ENCODE measurements around the gene BCL2A1. TPM values are rescaled to one million over a fixed set of nuclear protein-coding genes. Genes with fewer than 3 reads are reported as not detected.

BCL2A1 gene
- total RNA-seq, 4 donors from 2014 or later = 0.83 to 4.7 (median 2.0) TPM; not detected in 1

GRCh38 chr15:79994615-79995014, 23.6 kb upstream of the BCL2A1 start:
- WGBS, 2 donors = 82 to 85% methylated on average over 3 of the region's 3 CpGs
- no peak overlapping the region for H3K27ac ChIP-seq
- DNase-seq = no peak
- intact Hi-C loops (cut with DNase I) = loop anchor here (10.0 kb wide), 1 partner anchor 610 kb away; no protein-coding TSS in a partner anchor
- H3K27me3 ChIP-seq = no peaks in the 10 kb centered on the region
- no peaks in the 10 kb centered on the region for H3K4me1 ChIP-seq
- TF ChIP-seq POLR2A (IDR thresholded peaks at IDR 0.05) (no peak), CTCF (IDR thresholded peaks at IDR 0.05) (no peak)
- H3K9me3 ChIP-seq = no peaks in the 10 kb centered on the region
- no peak overlapping the region for H3K4me3 ChIP-seq (replicated peaks in 1 of 3)
- no peaks in the 10 kb centered on the region for H3K36me3 ChIP-seq

DNA sequence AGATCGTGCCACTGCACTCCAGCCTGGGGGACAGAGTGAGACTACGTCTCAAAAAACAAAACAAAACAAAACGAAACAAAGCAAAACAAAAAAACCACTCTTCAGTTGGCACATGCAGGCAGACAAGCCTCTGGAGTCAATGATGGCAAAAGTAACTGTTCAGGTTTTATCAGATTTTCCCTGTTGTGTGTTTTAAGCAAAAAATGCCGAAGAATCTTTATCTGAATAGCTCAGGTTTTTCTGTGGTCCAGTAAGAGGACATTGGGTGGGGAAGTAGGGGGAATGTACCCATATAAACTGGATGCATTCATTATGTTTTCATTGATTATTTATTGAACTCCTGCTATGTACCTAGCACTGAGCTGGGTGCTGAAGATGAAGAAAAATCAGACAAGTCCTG, 20.8 kb upstream of the BCL2A1 start:
- H3K27me3 ChIP-seq = no peaks in the 10 kb centered on the region
- intact Hi-C loops (cut with DNase I) = loop anchor here (10.0 kb wide), 1 partner anchor 607 kb away; no protein-coding TSS in a partner anchor
- no peaks in the 10 kb centered on the region for H3K36me3 ChIP-seq
- WGBS, 2 donors = 46 to 47% methylated on average over 4 of the region's 4 CpGs
- H3K4me3 ChIP-seq (replicated peaks in 1 of 3) = no peak overlapping the region
- no peak for DNase-seq
- TF ChIP-seq CTCF (IDR thresholded peaks at IDR 0.05) (no peak), POLR2A (IDR thresholded peaks at IDR 0.05) (no peak)
- H3K9me3 ChIP-seq = no peaks in the 10 kb centered on the region
- H3K27ac ChIP-seq = no peak overlapping the region
- no peaks in the 10 kb centered on the region for H3K4me1 ChIP-seq

DNA sequence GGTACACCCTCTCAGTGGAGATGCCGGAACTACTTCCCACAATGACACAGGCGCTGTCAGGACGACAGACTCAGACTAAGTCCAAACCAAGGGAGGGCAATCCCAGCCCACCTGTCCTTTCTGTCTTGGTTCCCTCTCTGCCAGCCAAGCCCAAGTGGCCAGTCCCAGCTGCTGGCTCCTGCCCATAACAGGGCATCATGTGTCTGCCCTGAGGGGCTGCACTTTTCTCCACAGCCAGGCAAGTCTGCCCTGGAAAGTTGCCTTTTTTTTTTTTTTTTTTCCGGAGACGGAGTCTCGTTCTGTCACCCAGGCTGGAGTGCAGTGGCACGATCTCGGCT, 20.0 kb upstream of the BCL2A1 start:
- Histone ChIP-seq H3K4me1 (no peaks in the 10 kb centered on the region), H3K27me3 (no peaks in the 10 kb centered on the region), H3K4me3 (replicated peaks in 1 of 3) (no peak overlapping the region), H3K9me3 (no peaks in the 10 kb centered on the region), H3K36me3 (no peaks in the 10 kb centered on the region), H3K27ac (no peak overlapping the region)
- no peak for DNase-seq
- TF ChIP-seq POLR2A (IDR thresholded peaks at IDR 0.05) = no peak
- TF ChIP-seq CTCF (IDR thresholded peaks at IDR 0.05) = no peak
- intact Hi-C loops (cut with DNase I) = loop anchor here (10.0 kb wide), 1 partner anchor 606 kb away; no protein-coding TSS in a partner anchor
- WGBS, 2 donors = 82 to 93% methylated on average over 8 of the region's 8 CpGs

DNA sequence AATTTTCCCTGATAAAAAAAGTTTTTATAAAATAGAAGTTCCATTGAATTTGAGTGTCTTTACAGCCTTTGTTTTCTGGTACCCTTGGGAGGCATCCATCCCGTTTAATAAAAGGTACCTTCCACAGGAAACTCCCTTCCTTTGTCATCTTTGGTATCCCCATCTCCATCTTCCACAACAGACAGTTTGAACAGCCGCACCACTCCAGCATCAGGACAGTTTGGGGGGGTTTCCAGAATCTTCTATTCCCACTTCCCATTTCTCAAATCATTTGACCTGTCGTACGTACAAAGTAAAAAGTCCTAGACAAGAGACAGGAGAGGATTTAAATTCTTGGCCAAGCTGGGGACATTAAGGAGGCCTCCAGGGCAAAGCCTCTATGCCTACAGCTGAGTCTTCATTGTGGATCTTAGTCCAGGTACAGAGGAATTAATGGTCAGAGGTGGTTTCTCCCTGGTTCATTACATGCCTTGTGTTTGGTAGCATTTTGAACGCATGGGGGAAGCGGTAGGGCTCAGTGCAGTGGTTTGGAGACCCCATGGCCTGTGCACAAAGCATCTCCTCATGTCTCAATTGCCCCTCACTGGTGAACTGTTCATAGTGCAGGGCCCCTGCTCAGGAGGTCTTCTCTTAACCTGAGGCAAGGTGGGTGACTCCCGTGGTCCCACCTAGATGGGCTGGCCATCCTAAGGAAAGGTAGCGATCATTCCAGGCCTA, 19.4 kb upstream of the BCL2A1 start:
- H3K27ac ChIP-seq = no peak overlapping the region
- 86 to 90% methylated on average over 8 of the region's 8 CpGs for WGBS, 2 donors
- H3K36me3 ChIP-seq = no peaks in the 10 kb centered on the region
- intact Hi-C loops (cut with DNase I) = loop anchor here (10.0 kb wide), 1 partner anchor 606 kb away; no protein-coding TSS in a partner anchor
- no peaks in the 10 kb centered on the region for H3K4me1 ChIP-seq
- H3K27me3 ChIP-seq = no peaks in the 10 kb centered on the region
- H3K9me3 ChIP-seq = no peaks in the 10 kb centered on the region
- no peak overlapping the region for H3K4me3 ChIP-seq (replicated peaks in 1 of 3)
- no peak for TF ChIP-seq CTCF (IDR thresholded peaks at IDR 0.05)
- no peak for TF ChIP-seq POLR2A (IDR thresholded peaks at IDR 0.05)
- DNase-seq = no peak

GRCh38 chr15:79989682-79990081, 18.7 kb upstream of the BCL2A1 start:
- no peak for TF ChIP-seq POLR2A (IDR thresholded peaks at IDR 0.05)
- no peak for TF ChIP-seq CTCF (IDR thresholded peaks at IDR 0.05)
- Histone ChIP-seq H3K27ac (no peak overlapping the region), H3K9me3 (no peaks in the 10 kb centered on the region), H3K4me1 (no peaks in the 10 kb centered on the region), H3K36me3 (no peaks in the 10 kb centered on the region), H3K4me3 (replicated peaks in 1 of 3) (no peak overlapping the region), H3K27me3 (no peaks in the 10 kb centered on the region)
- intact Hi-C loops (cut with DNase I) = loop anchor here (10.0 kb wide), 1 partner anchor 605 kb away; no protein-coding TSS in a partner anchor
- DNase-seq = no peak
- WGBS, 2 donors = 40 to 47% methylated on average over 5 of the region's 5 CpGs
